HL-60 (cell line): Measurements from ENCODE around the gene SMOC2.

Experiments used
- GABPA ChIP-seq: IDR thresholded peaks from 2 replicates; pipeline ENCODE4 v1.6.1; 2012; ENCODE audit warnings: low read depth
- POLR2AphosphoS5 ChIP-seq: IDR thresholded peaks from 2 replicates; pipeline ENCODE4 v1.6.1; 2012; ENCODE audit warnings: low read depth
- SPI1 ChIP-seq: IDR thresholded peaks from 2 replicates; pipeline ENCODE4 v1.6.1; 2012; ENCODE audit warnings: low read depth, mild to moderate bottlenecking, borderline replicate concordance
- TF ChIP-seq, protein P1 (sequence below): IDR thresholded peaks from one replicate; pipeline ENCODE4 v1.5.1; 2011; ENCODE audit warnings: low read length, control low read depth, inconsistent platforms; ENCODE audit not compliant: insufficient read depth
- TF ChIP-seq, protein P2 (sequence below): IDR thresholded peaks from 2 replicates; pipeline ENCODE4 v1.6.1; 2012; ENCODE audit warnings: low read depth; ENCODE audit not compliant: insufficient replicate concordance

DNA sequence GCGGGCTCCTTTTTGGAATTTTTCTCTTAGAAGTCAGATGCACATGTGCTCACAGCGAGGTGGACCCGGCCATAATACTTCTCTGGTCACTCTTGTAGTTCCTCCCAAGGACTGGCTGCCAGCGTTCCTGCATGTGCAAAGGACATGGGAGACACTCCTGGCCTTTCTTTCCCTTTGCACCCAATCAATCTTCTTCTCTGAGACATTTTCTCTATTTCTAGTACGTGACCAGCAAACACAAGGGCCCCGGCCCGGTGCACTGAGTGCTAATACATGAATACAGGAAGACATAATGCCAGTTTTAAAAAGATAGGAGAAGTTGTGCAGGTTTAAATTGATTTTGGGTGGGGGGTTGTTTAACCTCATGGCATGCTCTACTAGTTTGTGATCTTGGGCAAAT lies 233.6 kb downstream of the SMOC2 start:
- TF ChIP-seq POLR2AphosphoS5 (no peak), GABPA (no peak), SPI1 (no peak)
- TF ChIP-seq, protein P1, sequence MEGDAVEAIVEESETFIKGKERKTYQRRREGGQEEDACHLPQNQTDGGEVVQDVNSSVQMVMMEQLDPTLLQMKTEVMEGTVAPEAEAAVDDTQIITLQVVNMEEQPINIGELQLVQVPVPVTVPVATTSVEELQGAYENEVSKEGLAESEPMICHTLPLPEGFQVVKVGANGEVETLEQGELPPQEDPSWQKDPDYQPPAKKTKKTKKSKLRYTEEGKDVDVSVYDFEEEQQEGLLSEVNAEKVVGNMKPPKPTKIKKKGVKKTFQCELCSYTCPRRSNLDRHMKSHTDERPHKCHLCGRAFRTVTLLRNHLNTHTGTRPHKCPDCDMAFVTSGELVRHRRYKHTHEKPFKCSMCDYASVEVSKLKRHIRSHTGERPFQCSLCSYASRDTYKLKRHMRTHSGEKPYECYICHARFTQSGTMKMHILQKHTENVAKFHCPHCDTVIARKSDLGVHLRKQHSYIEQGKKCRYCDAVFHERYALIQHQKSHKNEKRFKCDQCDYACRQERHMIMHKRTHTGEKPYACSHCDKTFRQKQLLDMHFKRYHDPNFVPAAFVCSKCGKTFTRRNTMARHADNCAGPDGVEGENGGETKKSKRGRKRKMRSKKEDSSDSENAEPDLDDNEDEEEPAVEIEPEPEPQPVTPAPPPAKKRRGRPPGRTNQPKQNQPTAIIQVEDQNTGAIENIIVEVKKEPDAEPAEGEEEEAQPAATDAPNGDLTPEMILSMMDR: no peak
- TF ChIP-seq, protein P2, sequence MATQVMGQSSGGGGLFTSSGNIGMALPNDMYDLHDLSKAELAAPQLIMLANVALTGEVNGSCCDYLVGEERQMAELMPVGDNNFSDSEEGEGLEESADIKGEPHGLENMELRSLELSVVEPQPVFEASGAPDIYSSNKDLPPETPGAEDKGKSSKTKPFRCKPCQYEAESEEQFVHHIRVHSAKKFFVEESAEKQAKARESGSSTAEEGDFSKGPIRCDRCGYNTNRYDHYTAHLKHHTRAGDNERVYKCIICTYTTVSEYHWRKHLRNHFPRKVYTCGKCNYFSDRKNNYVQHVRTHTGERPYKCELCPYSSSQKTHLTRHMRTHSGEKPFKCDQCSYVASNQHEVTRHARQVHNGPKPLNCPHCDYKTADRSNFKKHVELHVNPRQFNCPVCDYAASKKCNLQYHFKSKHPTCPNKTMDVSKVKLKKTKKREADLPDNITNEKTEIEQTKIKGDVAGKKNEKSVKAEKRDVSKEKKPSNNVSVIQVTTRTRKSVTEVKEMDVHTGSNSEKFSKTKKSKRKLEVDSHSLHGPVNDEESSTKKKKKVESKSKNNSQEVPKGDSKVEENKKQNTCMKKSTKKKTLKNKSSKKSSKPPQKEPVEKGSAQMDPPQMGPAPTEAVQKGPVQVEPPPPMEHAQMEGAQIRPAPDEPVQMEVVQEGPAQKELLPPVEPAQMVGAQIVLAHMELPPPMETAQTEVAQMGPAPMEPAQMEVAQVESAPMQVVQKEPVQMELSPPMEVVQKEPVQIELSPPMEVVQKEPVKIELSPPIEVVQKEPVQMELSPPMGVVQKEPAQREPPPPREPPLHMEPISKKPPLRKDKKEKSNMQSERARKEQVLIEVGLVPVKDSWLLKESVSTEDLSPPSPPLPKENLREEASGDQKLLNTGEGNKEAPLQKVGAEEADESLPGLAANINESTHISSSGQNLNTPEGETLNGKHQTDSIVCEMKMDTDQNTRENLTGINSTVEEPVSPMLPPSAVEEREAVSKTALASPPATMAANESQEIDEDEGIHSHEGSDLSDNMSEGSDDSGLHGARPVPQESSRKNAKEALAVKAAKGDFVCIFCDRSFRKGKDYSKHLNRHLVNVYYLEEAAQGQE: no peak
